Heart left ventricle (tissue), 16 donors: Measurements from ENCODE around the gene ALPG. TPM values are rescaled to one million over a fixed set of nuclear protein-coding genes. Genes with fewer than 3 reads are reported as not detected.

Experiments used
- ATAC-seq, 4 donors: fragments of 200-7000 bp; cut with Tn5 transposase; one replicate each; pipeline ENCODE4 v1.9.1; 2020 to 2022; ENCODE audit warnings: moderate library complexity in 4 of 4, mild to moderate bottlenecking in 3 of 4, moderate number of reproducible peaks in 1 of 4
- DNase-seq, 5 donors: peaks; one replicate each; pipeline ENCODE4 v3.0.0-alpha.2; 2020
- H3K27ac ChIP-seq, 12 donors: fragments of 200-600 bp; sonication (generic) in 4 of 12; one replicate each; pipeline versions ENCODE4 v1.5.0 to v1.8.0; 2016 to 2022; ENCODE audit warnings: mild to moderate bottlenecking in 2 of 12
- H3K27me3 ChIP-seq, 9 donors: fragments of 200-600 bp; sonication (generic) in 2 of 9; one replicate each; pipeline versions ENCODE4 v1.5.1 to v1.8.0; 2016 to 2022; ENCODE audit warnings: mild to moderate bottlenecking in 3 of 9
- H3K36me3 ChIP-seq, 9 donors: fragments of 200-600 bp; sonication (generic) in 2 of 9; one replicate each; pipeline versions ENCODE4 v1.5.0 to v1.8.0; 2018 to 2022; ENCODE audit warnings: mild to moderate bottlenecking in 2 of 9
- H3K4me1 ChIP-seq, 12 donors: fragments of 200-600 bp; sonication (generic) in 4 of 12; one replicate each; pipeline versions ENCODE4 v1.5.0 to v1.8.0; 2016 to 2022; ENCODE audit warnings: mild to moderate bottlenecking in 3 of 12
- H3K4me3 ChIP-seq, 12 donors: fragments of 200-600 bp; sonication (generic) in 4 of 12; one replicate each; pipeline versions ENCODE4 v1.5.0 to v1.8.0; 2017 to 2022; ENCODE audit warnings: mild to moderate bottlenecking in 9 of 12, moderate library complexity in 4 of 12
- H3K9me3 ChIP-seq, 12 donors: fragments of 200-600 bp; sonication (generic) in 4 of 12; one replicate each; pipeline versions ENCODE4 v1.5.0 to v1.8.0; 2016 to 2022; ENCODE audit warnings: mild to moderate bottlenecking in 1 of 12
- CTCF ChIP-seq, 12 donors: fragments of 200-600 bp; sonication (generic) in 4 of 12; IDR thresholded peaks; one replicate each; pipeline versions ENCODE4 v1.5.0 to v1.8.0; 2018 to 2022; ENCODE audit warnings: antibody characterized with exemption in 12 of 12, mild to moderate bottlenecking in 5 of 12
- POLR2A ChIP-seq, 2 donors: fragments of 450-650 bp; IDR thresholded peaks; one replicate each; pipeline ENCODE4 v1.6.1; 2017; ENCODE audit warnings: antibody characterized with exemption in 2 of 2, mild to moderate bottlenecking in 2 of 2, moderate library complexity in 2 of 2
- WGBS, 4 donors: extraction: QIAGEN DNeasy Blood & Tissue Kit in 2 of 4; methylation state at CpG; one replicate each; pipeline versions ENCODE4 v1.1.5 to v1.1.7; 2013 to 2018; 5-methylcytosine and 5-hydroxymethylcytosine counted together
- intact Hi-C, 10 donors: fragments of 100-400 bp; cut with DNase I; formaldehyde crosslinking; loops; one replicate each; pipeline versions ENCODE4 v1.11.1 to v1.14.2; 2022
- polyA plus RNA-seq, 2 donors: library from polyadenylated mRNA; stranded (reverse); fragments of 200-250 nt; gene quantifications; one replicate each; pipeline ENCODE4 v1.2.3, GENCODE V29; 2013
- total RNA-seq, 9 donors: library from RNA; depleted of rRNA in 2 of 9; stranded (reverse); fragments of >200 nt in 2 of 9; fragmentation: NEBNext Ultra II Directional in 3 of 9; extraction: Animal tissue kit (Norgen Biotek cat#: 25700) in 3 of 9; gene quantifications; one replicate each; pipeline versions ENCODE4 v1.1.0 to v1.2.4, GENCODE V29; 2016 to 2023
- donor health status: ischemic (EF 13 %, LVEDD 7.1; RV severe dilation, severe dysfunction).
- donor health status: healthy with polysubstance abuse.
- donor health status: DM: no; HTN: yes; CAD: no.
- donor health status: DM: no; HTN: no; CAD: no.
- donor health status: ischemic (EF 25% LVEDD 6.9; RV normal size, moderate dysfunction).
- donor health status: ischemic (EF 25% LVEDD 5.7; RV mildly dilated, moderate dysfunction).
- donor health status: healthy.
- donor health status: DM: yes; HTN: yes; CAD: no.
- donor health status: ischemic (EF 35%, LVEDD 5.7; RV mildly dilated, moderate dysfunction).
- donor health status: nonischemic (EF 11% LVEDD 7.7; RV severe dilation, severe dysfunction).
- donor health status: DM: yes; HTN: yes; CAD: no.
- donor health status: PGD.
- donor health status: ischemic (EF 29% LVEDD 5.4; RV normal size, mild dysfunction).
- donor health status: nonischemic (EF 23%, LVEDD 6.1; RV moderate dilation, normal function).

ALPG gene
- total and polyA plus RNA-seq, 11 donors, result not detected

- no peak overlapping the region for H3K4me3 ChIP-seq
- TF ChIP-seq CTCF (IDR thresholded peaks at IDR 0.05) (no peak), POLR2A (IDR thresholded peaks at IDR 0.05) (no peak)
- peaks cover 0 to under 1% (median 0%) of the 10 kb centered on the region in 12 donors for H3K9me3 ChIP-seq
- no peak for DNase-seq
- H3K27me3 ChIP-seq, result peaks cover 37 to 89% (median 66%) of the 10 kb centered on the region in 9 donors
- H3K27ac ChIP-seq, result no peak overlapping the region
- peaks cover 0 to 27% (median 8%) of the 10 kb centered on the region in 12 donors for H3K4me1 ChIP-seq
- WGBS, 4 donors, result 92 to 96% (median 94%) methylated on average over 12 to 17 of the region's 17 CpGs
- H3K36me3 ChIP-seq, result no peaks in the 10 kb centered on the region
- intact Hi-C loops, result no loop called here
- ATAC-seq, result no peak
Measured at GRCh38 chr2:232416521-232417470, 10.2 kb downstream of the ALPG start.

GRCh38 chr2:232417489-232417888, 10.8 kb downstream of the ALPG start:
- intact Hi-C loops, result no loop called here
- Histone ChIP-seq H3K4me1 (peaks cover 0 to 27% (median 8%) of the 10 kb centered on the region in 12 donors), H3K27me3 (peaks cover 37 to 96% (median 62%) of the 10 kb centered on the region in 9 donors), H3K36me3 (no peaks in the 10 kb centered on the region), H3K27ac (no peak overlapping the region), H3K4me3 (no peak overlapping the region), H3K9me3 (peaks cover 0 to 7% (median 0%) of the 10 kb centered on the region in 12 donors)
- ATAC-seq, result no peak
- DNase-seq, result no peak
- WGBS, 4 donors, result 73 to 90% (median 84%) methylated on average over 4 to 5 of the region's 5 CpGs
- TF ChIP-seq POLR2A (IDR thresholded peaks at IDR 0.05) (no peak), CTCF (IDR thresholded peaks at IDR 0.05) (no peak)

- Histone ChIP-seq H3K36me3 (no peaks in the 10 kb centered on the region), H3K4me1 (peaks cover 0 to 27% (median 8%) of the 10 kb centered on the region in 12 donors), H3K27me3 (peaks cover 37 to 96% (median 61%) of the 10 kb centered on the region in 9 donors), H3K27ac (no peak overlapping the region), H3K4me3 (no peak overlapping the region), H3K9me3 (peaks cover 0 to 11% (median 0%) of the 10 kb centered on the region in 12 donors)
- no peak for TF ChIP-seq POLR2A (IDR thresholded peaks at IDR 0.05)
- no peak for TF ChIP-seq CTCF (IDR thresholded peaks at IDR 0.05)
- no peak for ATAC-seq
- DNase-seq, result no peak
- 61 to 83% (median 73%) methylated on average over 1 to 6 of the region's 6 CpGs for WGBS, 4 donors
- intact Hi-C loops, result no loop called here
Measured at GRCh38 chr2:232418056-232418455, 11.4 kb downstream of the ALPG start.
